ENCODE results near the gene NCAM1. TPM values are rescaled to one million over a fixed set of nuclear protein-coding genes. Genes with fewer than 3 reads are reported as not detected.

NCAM1 gene
- total and polyA plus RNA-seq, 10 donors = 0.41 to 13.2 (median 7.1) TPM

GRCh38 chr11:112961751-112962578 lies 745 bp downstream of the NCAM1 start:
- Histone ChIP-seq H3K9me3 (no peaks in the 10 kb centered on the region), H3K36me3 (no peaks in the 10 kb centered on the region), H3K4me3 (peak overlapping the region; percentile 27 to 75 (median 51)), H3K27me3 (replicated peaks in 1 of 7) (peaks cover 5 to 99% (median 53%) of the 10 kb centered on the region in 7 donors), H3K27ac (peak overlapping the region in 3 of 8 donors; percentile 21 to 54 (median 42)), H3K4me1 (peaks cover 3 to 33% (median 28%) of the 10 kb centered on the region in 6 donors)
- TF ChIP-seq CTCF (IDR thresholded peaks at IDR 0.05 in 8 of 11, conservative IDR thresholded peaks at IDR 0.05 in 3 of 11) (no peak), POLR2AphosphoS5 (IDR thresholded peaks at IDR 0.05) (peak in 2 of 3 donors; percentile 7 to 9), POLR2A (IDR thresholded peaks at IDR 0.05) (no peak)
- peak; percentile 75 for DNase-seq
- 0 to 2% (median 1%) methylated on average over 38 to 82 of the region's 82 CpGs for WGBS, 5 donors
- intact Hi-C loops (cut with DNase I; ENCODE audit: low total_unique reads) = no loop called here

GRCh38 chr11:112962579-112963367 lies 1.6 kb downstream of the NCAM1 start:
- WGBS, 5 donors = 0 to 5% (median 2%) methylated on average over 36 to 67 of the region's 67 CpGs
- H3K36me3 ChIP-seq = no peaks in the 10 kb centered on the region
- no peaks in the 10 kb centered on the region for H3K9me3 ChIP-seq
- intact Hi-C loops (cut with DNase I; ENCODE audit: low total_unique reads) = no loop called here
- peak overlapping the region; percentile 27 to 75 (median 51) for H3K4me3 ChIP-seq
- H3K27ac ChIP-seq = no peak overlapping the region
- TF ChIP-seq CTCF (IDR thresholded peaks at IDR 0.05 in 8 of 11, conservative IDR thresholded peaks at IDR 0.05 in 3 of 11) (no peak), POLR2A (IDR thresholded peaks at IDR 0.05) (no peak), POLR2AphosphoS5 (IDR thresholded peaks at IDR 0.05) (no peak)
- DNase-seq = peak; percentile 78
- peaks cover 3 to 33% (median 28%) of the 10 kb centered on the region in 6 donors for H3K4me1 ChIP-seq
- H3K27me3 ChIP-seq (replicated peaks in 1 of 7) = peaks cover 5 to 94% (median 53%) of the 10 kb centered on the region in 7 donors

- peaks cover 3 to 33% (median 28%) of the 10 kb centered on the region in 6 donors for H3K4me1 ChIP-seq
- WGBS, 5 donors = 9 to 31% (median 11%) methylated on average over 11 to 48 of the region's 48 CpGs
- peaks cover 5 to 87% (median 48%) of the 10 kb centered on the region in 7 donors for H3K27me3 ChIP-seq (replicated peaks in 1 of 7)
- H3K36me3 ChIP-seq = no peaks in the 10 kb centered on the region
- DNase-seq = no peak
- H3K27ac ChIP-seq = no peak overlapping the region
- TF ChIP-seq POLR2A (IDR thresholded peaks at IDR 0.05) = no peak
- no peak for TF ChIP-seq CTCF (IDR thresholded peaks at IDR 0.05 in 8 of 11, conservative IDR thresholded peaks at IDR 0.05 in 3 of 11)
- no peaks in the 10 kb centered on the region for H3K9me3 ChIP-seq
- intact Hi-C loops (cut with DNase I; ENCODE audit: low total_unique reads) = no loop called here
- H3K4me3 ChIP-seq = peak overlapping the region; percentile 27 to 75 (median 51)
These were observed 2.2 kb downstream of the NCAM1 start for GRCh38 chr11:112963368-112963955.

All from spleen (tissue), 11 donors.